Measurements from ENCODE around the gene OXCT2.

OXCT2 gene

GRCh38 chr1:39737546-39738169 is 33.5 kb downstream of the OXCT2 start:
- DNase-seq (ENCODE audit: low read depth in 4 of 4, low spot score in 1 of 4) = no peak

GRCh38 chr1:39735731-39736130 is 35.4 kb downstream of the OXCT2 start:
- DNase-seq (ENCODE audit: low read depth in 4 of 4, low spot score in 1 of 4) = no peak

GRCh38 chr1:39733161-39733560 is 38.0 kb downstream of the OXCT2 start:
- DNase-seq (ENCODE audit: low read depth in 4 of 4, low spot score in 1 of 4) = no peak

- DNase-seq (ENCODE audit: low read depth in 4 of 4, low spot score in 1 of 4) = no peak
Observed at GRCh38 chr1:39732730-39733129, 38.4 kb downstream of the OXCT2 start.

GRCh38 chr1:39729842-39730241 is 41.3 kb downstream of the OXCT2 start:
- no peak for DNase-seq (ENCODE audit: low read depth in 4 of 4, low spot score in 1 of 4)

GRCh38 chr1:39729030-39729429 is 42.1 kb downstream of the OXCT2 start:
- DNase-seq (ENCODE audit: low read depth in 4 of 4, low spot score in 1 of 4) = no peak

GRCh38 chr1:39727932-39728317 is 43.2 kb downstream of the OXCT2 start:
- no peak for DNase-seq (ENCODE audit: low read depth in 4 of 4, low spot score in 1 of 4)

GRCh38 chr1:39727221-39727931 is 43.8 kb downstream of the OXCT2 start:
- no peak for DNase-seq (ENCODE audit: low read depth in 4 of 4, low spot score in 1 of 4)

- DNase-seq (ENCODE audit: low read depth in 4 of 4, low spot score in 1 of 4) = no peak
Observed at GRCh38 chr1:39726600-39726999, 44.5 kb downstream of the OXCT2 start.

GRCh38 chr1:39722495-39722894 is 48.7 kb downstream of the OXCT2 start:
- DNase-seq (ENCODE audit: low read depth in 4 of 4, low spot score in 1 of 4) = no peak

GRCh38 chr1:39721664-39722063 is 49.5 kb downstream of the OXCT2 start:
- DNase-seq (ENCODE audit: low read depth in 4 of 4, low spot score in 1 of 4) = no peak

- no peak for DNase-seq (ENCODE audit: low read depth in 4 of 4, low spot score in 1 of 4)
Observed at GRCh38 chr1:39720094-39720999, 50.8 kb downstream of the OXCT2 start.
